Rectal smooth muscle tissue (tissue), 1 donor: ENCODE data around the gene CLPTM1L.
"Not testable (repeated sequence)": the region's sequence is repeated elsewhere in the genome, so short reads cannot be mapped to it uniquely, and the experiment has no call there.

Experiments used
- H3K27ac ChIP-seq: one replicate; pipeline ENCODE4 v1.7.0; 2013; ENCODE audit warnings: low read depth, low read length, inconsistent platforms
- H3K27me3 ChIP-seq: one replicate; pipeline ENCODE4 v1.7.0; 2013; ENCODE audit warnings: low read length; ENCODE audit not compliant: control insufficient read depth, insufficient read depth
- H3K36me3 ChIP-seq: one replicate; pipeline ENCODE4 v1.7.0; 2013; ENCODE audit warnings: low read length; ENCODE audit not compliant: control insufficient read depth, insufficient read depth
- H3K4me1 ChIP-seq: one replicate; pipeline ENCODE4 v1.7.0; 2013; ENCODE audit warnings: low read length; ENCODE audit not compliant: control insufficient read depth, insufficient read depth
- H3K4me3 ChIP-seq: one replicate; pipeline ENCODE4 v1.7.0; 2013; ENCODE audit warnings: low read length
- H3K9ac ChIP-seq: one replicate; pipeline ENCODE4 v1.7.0; 2013; ENCODE audit warnings: low read length

CLPTM1L gene

DNA sequence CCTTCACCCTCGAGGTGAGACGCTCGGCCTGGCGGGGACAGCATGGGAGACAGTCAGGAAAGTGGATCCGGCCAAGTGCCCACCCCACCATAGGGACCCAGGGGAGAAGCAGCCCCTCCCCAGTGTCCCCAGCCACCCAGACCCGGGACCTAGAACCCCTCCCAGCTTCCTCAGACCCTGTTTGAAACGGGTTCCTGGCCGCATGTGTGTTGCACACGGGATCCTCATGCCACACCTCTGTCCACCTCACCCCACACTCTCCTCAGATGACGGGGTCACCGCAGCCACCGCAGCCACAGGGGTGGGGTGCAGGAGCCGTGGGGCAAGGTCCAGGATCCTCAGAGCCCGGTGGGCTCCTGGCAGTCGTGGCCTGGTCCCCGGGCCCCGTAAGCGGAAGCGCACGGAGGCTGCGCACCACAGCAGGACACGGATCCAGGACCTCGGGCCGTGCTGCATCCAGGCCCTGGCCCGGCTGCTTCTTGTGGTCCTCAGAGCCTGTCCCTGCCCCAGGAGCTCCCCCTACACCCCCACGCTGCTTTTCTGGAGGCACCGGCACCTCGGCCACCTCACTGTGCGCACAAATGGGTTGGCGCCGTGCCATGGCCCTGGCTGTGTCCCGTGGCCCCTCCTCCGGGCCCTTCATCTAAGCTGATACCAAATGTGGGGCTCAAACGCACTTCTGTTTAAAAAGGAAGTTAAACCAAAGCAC, 65.3 kb downstream of the CLPTM1L start:
- no peak overlapping the region for H3K9ac ChIP-seq
- H3K36me3 ChIP-seq, result no peaks in the 10 kb centered on the region
- H3K27ac ChIP-seq, result no peak overlapping the region
- no peak overlapping the region for H3K4me3 ChIP-seq
- H3K4me1 ChIP-seq, result no peaks in the 10 kb centered on the region
- no peaks in the 10 kb centered on the region for H3K27me3 ChIP-seq

DNA sequence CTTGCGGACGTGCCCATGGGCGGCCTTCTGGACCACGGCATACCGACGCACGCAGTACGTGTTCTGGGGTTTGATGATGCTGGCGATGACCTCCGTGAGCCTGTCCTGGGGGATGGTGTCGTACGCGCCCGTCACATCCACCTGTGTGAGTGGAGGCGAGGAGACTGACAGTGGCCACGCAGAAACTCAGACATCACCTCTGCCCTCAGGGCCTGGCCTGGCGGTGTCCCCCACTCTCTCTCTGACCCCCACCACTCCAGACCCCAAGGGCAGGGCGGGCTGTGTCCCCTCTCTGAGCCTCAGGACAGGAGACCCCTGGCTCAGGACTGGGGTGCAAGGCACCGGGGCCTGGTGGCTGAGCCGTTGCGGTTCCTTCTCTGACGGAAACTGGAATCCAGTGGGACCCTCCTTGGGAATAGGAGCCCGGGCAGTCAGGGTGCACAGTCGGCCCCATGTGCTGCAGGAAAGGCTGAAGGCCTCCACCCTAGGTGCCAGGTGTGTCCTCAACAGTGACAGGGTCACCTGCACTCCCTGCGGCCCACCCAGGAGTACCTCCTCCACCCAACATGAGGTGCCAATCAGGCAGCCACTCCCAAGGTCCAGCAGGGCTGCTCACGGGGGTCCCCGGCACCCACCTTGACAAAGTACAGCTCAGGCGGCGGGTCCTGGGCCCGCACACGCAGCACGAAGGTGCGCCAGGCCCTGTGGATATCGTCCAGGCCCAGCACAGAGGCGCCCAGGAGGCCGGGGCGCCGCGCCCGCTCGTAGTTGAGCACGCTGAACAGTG, 66.0 kb downstream of the CLPTM1L start:
- H3K27me3 ChIP-seq, result no peaks in the 10 kb centered on the region
- no peaks in the 10 kb centered on the region for H3K36me3 ChIP-seq
- H3K4me3 ChIP-seq, result no peak overlapping the region
- H3K4me1 ChIP-seq, result no peaks in the 10 kb centered on the region
- no peak overlapping the region for H3K27ac ChIP-seq
- no peak overlapping the region for H3K9ac ChIP-seq

DNA sequence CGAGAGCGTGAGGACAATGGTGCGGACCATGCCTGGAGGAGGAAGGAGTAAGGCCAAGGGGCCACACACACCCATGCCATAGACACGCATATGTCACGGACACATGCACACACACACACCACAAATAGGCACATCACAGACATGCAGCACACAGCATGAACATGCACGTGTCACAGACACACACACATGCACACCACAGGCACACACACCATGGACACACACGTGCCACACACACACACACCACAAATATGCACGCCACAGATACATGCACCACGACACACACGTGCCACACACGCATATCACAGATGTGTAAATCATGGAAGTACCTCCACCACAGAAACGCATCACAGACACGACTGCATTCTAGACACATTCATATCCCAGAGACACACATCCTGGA, 66.7 kb downstream of the CLPTM1L start:
- no peak overlapping the region for H3K9ac ChIP-seq
- no peak overlapping the region for H3K4me3 ChIP-seq
- no peaks in the 10 kb centered on the region for H3K36me3 ChIP-seq
- H3K4me1 ChIP-seq, result no peaks in the 10 kb centered on the region
- H3K27me3 ChIP-seq, result no peaks in the 10 kb centered on the region
- H3K27ac ChIP-seq, result no peak overlapping the region

DNA sequence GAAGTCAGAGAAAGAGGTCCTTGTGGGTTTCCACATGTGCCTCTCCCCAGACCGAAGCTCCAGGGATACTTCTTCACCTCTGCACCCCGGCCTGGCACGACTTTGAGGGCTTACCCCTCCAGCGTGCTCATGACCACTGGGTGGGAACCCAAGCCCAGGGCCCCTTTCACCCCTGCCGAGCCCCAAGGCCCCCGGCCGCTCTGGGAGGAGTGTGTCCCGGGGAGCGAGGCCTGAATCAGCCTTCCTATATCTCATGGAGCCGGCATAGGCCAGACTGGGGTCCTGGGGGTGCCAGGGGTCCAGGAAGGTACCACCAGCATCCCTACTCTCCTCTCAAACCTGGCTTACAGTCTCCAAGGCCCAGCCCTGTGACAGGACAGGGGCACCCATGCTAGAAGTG, 67.1 kb downstream of the CLPTM1L start:
- Histone ChIP-seq H3K27me3 (no peaks in the 10 kb centered on the region), H3K4me3 (no peak overlapping the region), H3K27ac (no peak overlapping the region), H3K4me1 (no peaks in the 10 kb centered on the region), H3K9ac (no peak overlapping the region), H3K36me3 (no peaks in the 10 kb centered on the region)

DNA sequence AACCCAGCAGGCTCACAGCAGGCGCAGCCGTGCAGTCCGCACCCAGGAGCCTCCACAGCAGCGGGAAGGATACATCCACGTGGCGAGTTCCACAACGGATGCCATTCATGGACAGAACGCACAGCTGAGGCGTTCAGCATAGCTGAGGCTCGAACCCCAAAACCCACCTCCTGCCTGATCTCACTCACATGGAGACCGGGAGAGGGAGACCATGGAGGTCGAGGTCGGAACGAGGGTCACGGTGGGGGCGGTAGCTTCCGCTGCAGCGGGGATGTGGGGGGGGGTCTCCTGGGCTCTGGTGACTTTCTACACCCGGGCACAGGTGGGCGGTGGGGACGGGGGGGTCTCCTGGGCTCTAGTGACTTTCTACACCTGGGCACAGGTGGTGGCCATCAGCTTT, 67.6 kb downstream of the CLPTM1L start:
- Histone ChIP-seq H3K4me3 (no peak overlapping the region), H3K4me1 (no peaks in the 10 kb centered on the region), H3K27me3 (no peaks in the 10 kb centered on the region), H3K36me3 (no peaks in the 10 kb centered on the region), H3K27ac (no peak overlapping the region), H3K9ac (no peak overlapping the region)

DNA sequence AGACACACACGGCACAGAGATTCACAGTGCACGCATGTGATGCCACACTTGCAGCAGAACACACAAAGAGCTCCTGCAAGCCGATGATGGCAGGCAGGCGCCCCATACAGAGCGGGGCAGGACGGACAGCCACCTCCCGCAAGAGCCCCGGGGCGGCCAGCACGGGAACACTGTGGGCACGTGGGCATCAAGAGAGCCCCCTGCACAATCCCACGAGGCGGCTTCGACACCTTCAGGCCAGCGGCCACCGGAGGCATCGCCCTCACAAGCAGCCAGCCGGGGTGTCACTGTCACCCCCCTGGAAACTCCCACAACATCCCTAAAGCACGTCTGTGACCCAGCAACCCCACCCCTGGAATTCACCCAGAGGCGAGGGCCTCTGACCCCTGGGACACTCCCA, 68.0 kb downstream of the CLPTM1L start:
- Histone ChIP-seq H3K27me3 (no peaks in the 10 kb centered on the region), H3K27ac (no peak overlapping the region), H3K36me3 (no peaks in the 10 kb centered on the region), H3K4me1 (no peaks in the 10 kb centered on the region), H3K9ac (no peak overlapping the region), H3K4me3 (no peak overlapping the region)

DNA sequence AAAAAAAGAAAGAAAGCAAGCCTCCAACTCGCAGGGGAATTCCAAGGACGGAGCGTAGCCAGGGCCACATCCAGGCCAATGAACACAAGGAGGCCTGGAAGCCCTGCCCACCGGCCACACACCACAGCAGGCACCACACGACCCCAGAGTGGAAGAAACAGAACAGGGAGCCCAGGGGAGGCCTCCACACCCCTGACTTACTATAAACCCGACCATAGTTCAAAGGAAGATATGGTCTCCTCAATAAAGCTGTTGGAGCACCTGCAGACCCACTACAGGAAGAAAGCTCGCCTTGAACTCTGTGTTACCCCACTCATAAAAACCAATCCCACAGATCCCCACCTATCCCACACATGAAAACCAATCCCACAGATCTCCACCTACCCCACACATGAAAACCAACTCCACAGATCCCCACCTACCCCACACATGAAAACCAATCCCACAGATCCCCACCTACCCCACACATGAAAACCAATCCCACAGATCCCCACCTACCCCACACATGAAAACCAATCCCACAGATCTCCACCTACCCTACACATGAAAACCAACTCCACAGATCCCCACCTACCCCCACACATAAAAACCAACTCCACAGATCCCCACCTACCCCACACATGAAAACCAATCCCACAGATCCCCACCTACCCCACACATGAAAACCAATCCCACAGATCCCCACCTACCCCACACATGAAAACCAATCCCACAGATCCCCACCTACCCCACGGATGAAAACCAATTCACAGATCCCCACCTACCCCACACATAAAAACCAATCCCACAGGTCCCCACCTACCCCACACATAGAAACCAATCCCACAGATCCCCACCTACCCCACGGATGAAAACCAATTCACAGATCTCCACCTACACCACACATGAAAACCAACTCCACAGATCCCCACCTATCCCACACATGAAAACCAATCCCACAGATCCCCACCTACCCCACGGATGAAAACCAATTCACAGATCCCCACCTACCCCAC, 69.2 kb downstream of the CLPTM1L start:
- not testable (repeated sequence) for H3K27ac ChIP-seq, H3K4me3 ChIP-seq, H3K36me3 ChIP-seq, H3K9ac ChIP-seq, H3K4me1 ChIP-seq, H3K27me3 ChIP-seq

DNA sequence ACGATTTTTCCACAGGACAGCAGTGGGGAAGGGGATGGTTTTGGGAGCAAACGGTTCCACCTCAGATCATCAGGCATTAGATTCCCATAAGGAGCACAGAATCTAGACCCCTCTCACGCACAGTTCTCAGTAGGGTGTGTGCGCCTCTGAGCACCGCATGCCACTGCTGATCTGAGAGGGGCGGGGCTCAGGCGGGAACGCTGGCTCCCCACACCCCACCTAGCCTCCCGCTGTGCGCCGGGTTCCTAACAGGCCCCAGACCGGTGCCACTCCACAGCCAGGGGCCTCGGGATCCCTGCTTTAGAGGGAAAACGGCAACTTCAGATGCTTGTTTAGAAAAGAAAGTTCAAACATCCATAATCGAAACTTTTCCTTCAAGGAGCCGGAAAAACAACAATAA, 70.4 kb downstream of the CLPTM1L start:
- H3K27me3 ChIP-seq, result no peaks in the 10 kb centered on the region
- H3K4me3 ChIP-seq, result no peak overlapping the region
- H3K36me3 ChIP-seq, result no peaks in the 10 kb centered on the region
- H3K4me1 ChIP-seq, result no peaks in the 10 kb centered on the region
- no peak overlapping the region for H3K9ac ChIP-seq
- H3K27ac ChIP-seq, result no peak overlapping the region

DNA sequence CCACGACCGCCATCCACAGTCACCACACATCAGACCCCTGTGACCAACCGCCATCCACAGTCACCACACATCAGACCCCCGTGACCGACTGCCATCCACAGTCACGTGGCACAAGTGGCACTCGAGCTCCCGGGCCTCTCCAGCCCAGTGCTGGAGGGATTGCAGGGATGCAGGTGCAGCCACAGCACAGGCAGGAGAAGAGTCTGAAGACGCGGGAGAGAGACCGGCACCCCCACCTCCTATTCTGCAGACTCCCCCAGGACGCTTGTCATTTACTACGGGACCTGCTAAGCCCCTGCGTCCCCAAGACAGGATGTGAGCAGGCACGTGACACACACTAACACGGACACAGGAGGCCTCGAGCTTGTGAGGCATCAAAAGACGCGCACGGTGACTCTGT, 71.2 kb downstream of the CLPTM1L start:
- H3K36me3 ChIP-seq, result no peaks in the 10 kb centered on the region
- no peak overlapping the region for H3K4me3 ChIP-seq
- H3K27me3 ChIP-seq, result no peaks in the 10 kb centered on the region
- no peaks in the 10 kb centered on the region for H3K4me1 ChIP-seq
- no peak overlapping the region for H3K9ac ChIP-seq
- no peak overlapping the region for H3K27ac ChIP-seq

DNA sequence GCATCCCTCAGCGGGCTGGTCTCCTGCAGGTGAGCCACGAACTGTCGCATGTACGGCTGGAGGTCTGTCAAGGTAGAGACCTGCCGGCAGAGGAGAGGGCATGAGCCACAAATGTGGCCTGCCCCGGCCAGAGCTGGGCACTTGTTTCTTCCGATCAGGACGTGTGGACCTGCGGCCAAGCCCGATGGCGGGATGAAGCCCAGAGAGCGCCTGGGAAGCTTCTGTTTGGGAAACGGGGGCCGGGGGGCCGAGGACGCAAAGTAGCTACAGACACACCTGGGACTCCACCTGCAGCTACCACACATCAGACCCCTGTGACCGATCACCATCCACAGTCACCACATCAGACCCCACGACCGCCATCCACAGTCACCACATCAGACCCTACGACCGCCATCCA, 72.7 kb downstream of the CLPTM1L start:
- Histone ChIP-seq H3K36me3 (no peaks in the 10 kb centered on the region), H3K27me3 (no peaks in the 10 kb centered on the region), H3K9ac (no peak overlapping the region), H3K27ac (no peak overlapping the region), H3K4me1 (no peaks in the 10 kb centered on the region), H3K4me3 (no peak overlapping the region)

DNA sequence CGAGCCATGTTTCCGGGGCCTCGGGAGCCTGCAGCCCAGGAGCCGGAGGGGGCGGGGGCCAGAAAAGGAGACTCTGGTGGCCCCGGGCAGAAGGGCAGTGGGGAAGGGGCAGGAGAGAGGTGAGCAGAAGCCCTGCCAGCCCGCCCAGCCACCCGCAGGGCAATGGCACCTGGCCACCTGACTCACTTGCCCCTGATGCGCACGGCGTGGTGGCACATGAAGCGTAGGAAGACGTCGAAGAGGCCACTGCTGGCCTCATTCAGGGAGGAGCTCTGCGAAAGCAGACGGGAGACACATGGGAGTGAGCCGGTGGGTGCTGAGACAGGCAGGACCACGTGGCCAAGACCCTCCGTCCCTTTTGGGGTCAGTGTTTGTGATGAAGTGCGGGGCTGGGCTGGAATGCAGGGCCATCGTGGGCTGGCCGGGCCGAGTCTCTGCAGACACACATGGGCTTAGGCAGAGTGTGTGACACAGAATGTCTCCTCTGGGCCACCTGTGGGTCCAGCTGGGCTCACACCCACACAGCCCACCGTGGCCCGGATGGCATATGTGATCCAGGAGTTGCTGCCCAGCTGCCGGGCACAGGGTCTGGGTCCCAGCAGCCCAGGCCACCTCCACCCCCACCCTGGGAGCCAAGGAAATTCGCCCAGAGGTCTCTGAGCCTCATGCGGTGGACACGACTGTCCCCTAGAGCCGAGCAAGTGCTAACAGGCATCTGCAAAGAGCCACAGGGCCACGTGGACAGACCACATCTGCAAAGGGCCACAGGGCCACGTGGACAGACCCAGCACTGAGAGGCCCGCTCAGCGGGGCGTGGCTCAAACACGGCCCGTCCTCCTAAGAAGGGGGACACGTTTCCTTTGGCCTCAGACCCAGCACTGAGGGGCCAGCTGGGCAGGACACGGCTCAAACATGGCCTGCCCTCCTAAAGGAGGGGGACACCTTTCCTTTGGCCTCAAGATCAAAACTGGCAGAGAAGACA, 73.7 kb downstream of the CLPTM1L start:
- Histone ChIP-seq H3K4me3 (no peak overlapping the region), H3K27ac (no peak overlapping the region), H3K27me3 (no peaks in the 10 kb centered on the region), H3K9ac (no peak overlapping the region), H3K4me1 (no peaks in the 10 kb centered on the region), H3K36me3 (no peaks in the 10 kb centered on the region)
